Measurements from ENCODE around the gene OGG1. TPM values are rescaled to one million over a fixed set of nuclear protein-coding genes. Genes with fewer than 3 reads are reported as not detected.
A peak's percentile ranks its signal among the peaks of the same experiment; 100 is the strongest.

The OGG1 gene
- total and polyA plus RNA-seq, 4 experiments from 2014 or later, result 29.2 to 46.9 (median 35.9) TPM

DNA sequence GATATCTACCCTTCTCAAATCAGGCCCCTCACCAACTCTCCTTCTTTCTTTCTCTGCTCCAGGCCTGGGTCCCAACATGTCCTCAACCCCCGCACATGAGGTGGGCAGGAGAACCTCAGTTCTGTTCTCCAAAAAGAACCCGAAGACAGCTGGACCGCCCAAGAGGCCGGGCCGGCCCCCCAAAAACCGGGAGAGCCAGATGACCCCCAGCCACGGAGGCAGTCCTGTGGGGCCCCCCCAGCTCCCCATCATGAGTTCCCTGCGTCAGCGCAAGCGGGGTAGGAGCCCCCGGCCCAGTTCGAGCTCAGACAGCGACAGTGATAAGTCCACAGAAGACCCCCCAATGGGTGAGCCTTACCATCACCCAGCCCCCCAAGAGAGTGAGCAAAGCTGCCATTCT, 5.6 kb upstream of the OGG1 start:
- H3K27ac ChIP-seq (ENCODE audit: low read depth, low read length), result no peak overlapping the region
- H3K27me3 ChIP-seq (ENCODE audit: insufficient read depth, low read length), result no peaks in the 10 kb centered on the region
- H3K27ac Mint-ChIP-seq, result peak overlapping the region in 2 of 7 donors; percentile 53 to 60
- H3K36me3 Mint-ChIP-seq, result peaks cover 45 to 87% of the 10 kb centered on the region in 2 donors
- H3K9me3 Mint-ChIP-seq, result no peaks in the 10 kb centered on the region
- H3K27me3 Mint-ChIP-seq, result no peaks in the 10 kb centered on the region
- CTCF ChIA-PET (ENCODE audit: partially characterized antibody), result interaction anchor here (2.4 kb wide), 1 partner anchor 17 kb away, joined by 11 read pairs; no protein-coding TSS in a partner anchor
- POLR2A ChIA-PET (ENCODE audit: partially characterized antibody), result interaction anchor here (1.0 to 6.0 kb wide), 3 partner anchors 12 to 95 kb away, joined by 3 to 34 read pairs (median 6); partner anchors contain the start of genes ARPC4, BRPF1, MTMR14 and TADA3
- no peak overlapping the region for H3K4me3 Mint-ChIP-seq
- peaks cover under 1 to 7% (median 2%) of the 10 kb centered on the region in 4 donors for H3K4me1 Mint-ChIP-seq
- no peaks in the 10 kb centered on the region for H3K9me3 ChIP-seq (ENCODE audit: control insufficient read depth in 1 of 2, low read length in 2 of 2)
- peaks cover 2% of the 10 kb centered on the region for H3K4me1 ChIP-seq (ENCODE audit: insufficient read depth, low read length)
- no peak for DNase-seq
- H3K4me3 ChIP-seq (ENCODE audit: low read length in 2 of 2), result no peak overlapping the region
- intact Hi-C loops (cut with micrococcal nuclease), result no loop called here
- H3K36me3 ChIP-seq (ENCODE audit: insufficient read depth, low read length), result peaks cover 82% of the 10 kb centered on the region

DNA sequence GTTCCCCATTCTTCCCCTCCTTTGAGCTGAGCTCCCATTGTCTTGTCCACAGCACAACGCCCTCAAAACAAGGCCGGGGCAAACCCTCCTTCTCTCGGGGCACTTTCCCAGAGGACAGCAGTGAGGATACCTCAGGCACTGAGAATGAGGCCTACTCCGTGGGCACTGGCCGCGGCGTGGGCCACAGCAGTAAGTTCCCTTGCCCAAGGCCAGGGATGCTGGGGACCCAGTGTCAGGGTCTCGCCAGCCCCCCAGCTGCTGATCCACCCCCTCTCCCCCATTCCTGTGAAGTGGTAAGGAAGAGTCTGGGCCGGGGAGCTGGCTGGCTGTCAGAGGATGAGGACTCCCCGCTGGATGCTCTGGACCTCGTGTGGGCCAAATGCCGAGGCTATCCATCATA, 4.2 kb upstream of the OGG1 start:
- Mint-ChIP-seq H3K4me1 (peaks cover 5 to 21% (median 12%) of the 10 kb centered on the region in 4 donors), H3K36me3 (peaks cover 37 to 86% of the 10 kb centered on the region in 2 donors), H3K27ac (peak overlapping the region in 1 of 7 donors; percentile 4), H3K4me3 (no peak overlapping the region), H3K27me3 (no peaks in the 10 kb centered on the region), H3K9me3 (no peaks in the 10 kb centered on the region)
- POLR2A ChIA-PET (ENCODE audit: partially characterized antibody), result interaction anchor here (1.6 to 6.0 kb wide), 2 partner anchors 13 to 47 kb away, joined by 6 to 34 read pairs; partner anchors contain the start of genes ARPC4, BRPF1 and TADA3
- H3K27ac ChIP-seq (ENCODE audit: low read depth, low read length), result no peak overlapping the region
- H3K27me3 ChIP-seq (ENCODE audit: insufficient read depth, low read length), result no peaks in the 10 kb centered on the region
- CTCF ChIA-PET (ENCODE audit: partially characterized antibody), result interaction anchor here (2.4 kb wide), 1 partner anchor 18 kb away, joined by 11 read pairs; no protein-coding TSS in a partner anchor
- intact Hi-C loops (cut with micrococcal nuclease), result no loop called here
- H3K4me1 ChIP-seq (ENCODE audit: insufficient read depth, low read length), result peaks cover 11% of the 10 kb centered on the region
- H3K36me3 ChIP-seq (ENCODE audit: insufficient read depth, low read length), result peaks cover 69% of the 10 kb centered on the region
- no peak for DNase-seq
- no peaks in the 10 kb centered on the region for H3K9me3 ChIP-seq (ENCODE audit: control insufficient read depth in 1 of 2, low read length in 2 of 2)
- H3K4me3 ChIP-seq (ENCODE audit: low read length in 2 of 2), result no peak overlapping the region

DNA sequence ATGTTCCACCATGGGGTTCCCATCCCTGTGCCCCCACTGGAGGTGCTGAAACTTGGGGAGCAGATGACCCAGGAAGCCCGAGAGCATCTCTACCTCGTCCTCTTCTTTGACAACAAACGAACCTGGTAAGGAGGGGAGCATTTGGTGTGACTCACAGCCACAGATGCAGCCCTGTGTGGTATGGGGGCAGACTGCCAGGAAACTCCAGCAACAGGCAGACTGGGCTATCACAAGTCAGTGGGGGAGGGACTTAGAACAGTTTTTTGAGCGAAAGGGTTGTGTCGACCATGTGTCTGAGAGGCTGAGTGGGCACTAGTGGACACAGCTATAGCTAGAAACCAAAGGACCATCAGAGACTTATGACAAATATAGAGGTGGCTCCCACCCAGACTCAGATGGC, 3.4 kb upstream of the OGG1 start:
- no peaks in the 10 kb centered on the region for H3K27me3 ChIP-seq (ENCODE audit: insufficient read depth, low read length)
- H3K36me3 ChIP-seq (ENCODE audit: insufficient read depth, low read length), result peaks cover 61% of the 10 kb centered on the region
- POLR2A ChIA-PET (ENCODE audit: partially characterized antibody), result interaction anchor here (6.0 kb wide), 1 partner anchor 14 kb away, joined by 34 read pairs; the partner anchor contains the start of gene BRPF1
- Mint-ChIP-seq H3K4me1 (peaks cover 8 to 29% (median 20%) of the 10 kb centered on the region in 4 donors), H3K27ac (peak overlapping the region in 3 of 7 donors; percentile 4 to 96 (median 7)), H3K4me3 (no peak overlapping the region), H3K27me3 (no peaks in the 10 kb centered on the region), H3K9me3 (no peaks in the 10 kb centered on the region), H3K36me3 (peaks cover 37 to 81% of the 10 kb centered on the region in 2 donors)
- no peak for DNase-seq
- no peaks in the 10 kb centered on the region for H3K9me3 ChIP-seq (ENCODE audit: control insufficient read depth in 1 of 2, low read length in 2 of 2)
- peaks cover 19% of the 10 kb centered on the region for H3K4me1 ChIP-seq (ENCODE audit: insufficient read depth, low read length)
- no peak overlapping the region for H3K4me3 ChIP-seq (ENCODE audit: low read length in 2 of 2)
- CTCF ChIA-PET (ENCODE audit: partially characterized antibody), result interaction anchor here (1.8 kb wide), 1 partner anchor 11 kb away, joined by 5 read pairs; no protein-coding TSS in a partner anchor
- no peak overlapping the region for H3K27ac ChIP-seq (ENCODE audit: low read depth, low read length)
- intact Hi-C loops (cut with micrococcal nuclease), result no loop called here

DNA sequence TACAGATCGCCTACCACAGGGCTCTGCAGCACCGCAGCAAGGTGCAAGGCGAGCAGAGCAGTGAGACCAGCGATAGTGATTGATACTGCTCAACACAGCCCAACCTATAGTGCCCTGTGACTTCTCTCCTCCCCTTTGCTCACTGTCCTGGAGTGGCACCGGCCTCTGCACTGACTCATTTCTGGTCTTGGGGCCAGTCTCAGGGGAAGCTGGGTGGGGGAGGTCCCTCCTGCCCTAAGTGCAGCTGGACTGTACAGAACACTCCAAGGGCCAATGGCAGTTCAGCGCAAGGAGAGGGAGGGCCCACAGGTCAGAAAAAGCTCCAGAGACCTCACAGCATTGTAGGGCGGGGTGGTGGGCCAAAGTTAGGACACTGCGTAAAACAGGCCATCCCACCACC, 2.5 kb upstream of the OGG1 start:
- POLR2A ChIA-PET (ENCODE audit: partially characterized antibody), result interaction anchor here (4.1 kb wide), 1 partner anchor 46 kb away, joined by 52 read pairs; the partner anchor contains the start of genes ARPC4 and TADA3
- peak overlapping the region in 2 of 8 donors; percentile 30 to 41 for H3K4me3 Mint-ChIP-seq

DNA sequence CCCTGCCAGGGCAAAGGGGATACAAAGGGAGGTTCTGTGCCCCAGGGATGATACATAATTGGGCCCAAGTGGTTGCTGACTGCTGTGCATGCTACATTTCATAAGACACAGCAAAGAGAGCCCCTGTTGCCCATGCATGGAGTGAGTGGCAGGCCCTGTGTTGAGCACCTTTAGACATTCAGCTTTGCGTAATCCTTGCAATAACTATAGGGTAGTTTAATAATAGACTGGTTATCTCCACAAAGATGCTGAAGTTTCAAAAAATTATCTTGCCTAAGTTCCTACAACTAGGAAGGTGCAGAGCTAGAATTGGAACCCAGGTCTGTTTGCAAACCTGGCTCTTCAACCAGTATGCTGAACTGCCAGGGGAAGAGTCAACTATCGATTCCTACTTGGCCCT, 1.7 kb upstream of the OGG1 start:
- H3K36me3 ChIP-seq (ENCODE audit: insufficient read depth, low read length), result peaks cover 54% of the 10 kb centered on the region
- no peaks in the 10 kb centered on the region for H3K27me3 Mint-ChIP-seq
- no peak overlapping the region for H3K4me3 ChIP-seq (ENCODE audit: low read length in 2 of 2)
- H3K9me3 ChIP-seq (ENCODE audit: control insufficient read depth in 1 of 2, low read length in 2 of 2), result no peaks in the 10 kb centered on the region
- H3K27ac ChIP-seq (ENCODE audit: low read depth, low read length), result no peak overlapping the region
- H3K27ac Mint-ChIP-seq, result peak overlapping the region in 3 of 7 donors; percentile 19 to 96 (median 37)
- intact Hi-C loops (cut with micrococcal nuclease), result no loop called here
- ChIA-PET POLR2A (ENCODE audit: partially characterized antibody) (interaction anchor here (1.3 to 4.1 kb wide), 2 partner anchors 11 to 45 kb away, joined by 3 to 52 read pairs; partner anchors contain the start of genes ARPC4 and TADA3), CTCF (ENCODE audit: partially characterized antibody) (interaction anchor here (1.2 to 3.2 kb wide), 2 partner anchors 16 to 45 kb away, joined by 3 to 17 read pairs; partner anchors contain the start of genes ARPC4 and BRPF1)
- H3K9me3 Mint-ChIP-seq, result no peaks in the 10 kb centered on the region
- no peak for DNase-seq
- H3K4me3 Mint-ChIP-seq, result peak overlapping the region in 1 of 8 donors; percentile 21
- H3K36me3 Mint-ChIP-seq, result peaks cover 33 to 76% of the 10 kb centered on the region in 2 donors
- no peaks in the 10 kb centered on the region for H3K27me3 ChIP-seq (ENCODE audit: insufficient read depth, low read length)
- H3K4me1 Mint-ChIP-seq, result peaks cover 17 to 39% (median 29%) of the 10 kb centered on the region in 4 donors
- peaks cover 29% of the 10 kb centered on the region for H3K4me1 ChIP-seq (ENCODE audit: insufficient read depth, low read length)

More for the DNA sequence above, 2.5 kb upstream of the OGG1 start:
- DNase-seq, result no peak
- no peaks in the 10 kb centered on the region for H3K27me3 ChIP-seq (ENCODE audit: insufficient read depth, low read length)
- H3K27ac ChIP-seq (ENCODE audit: low read depth, low read length), result no peak overlapping the region
- H3K9me3 ChIP-seq (ENCODE audit: control insufficient read depth in 1 of 2, low read length in 2 of 2), result no peaks in the 10 kb centered on the region
- H3K36me3 ChIP-seq (ENCODE audit: insufficient read depth, low read length), result peaks cover 60% of the 10 kb centered on the region
- peaks cover 29% of the 10 kb centered on the region for H3K4me1 ChIP-seq (ENCODE audit: insufficient read depth, low read length)
- H3K9me3 Mint-ChIP-seq, result no peaks in the 10 kb centered on the region
- H3K4me3 ChIP-seq (ENCODE audit: low read length in 2 of 2), result no peak overlapping the region
- peaks cover 17 to 38% (median 29%) of the 10 kb centered on the region in 4 donors for H3K4me1 Mint-ChIP-seq
- no peaks in the 10 kb centered on the region for H3K27me3 Mint-ChIP-seq
- H3K27ac Mint-ChIP-seq, result peak overlapping the region in 1 of 7 donors; percentile 96
- intact Hi-C loops (cut with micrococcal nuclease), result no loop called here
- peaks cover 38 to 82% of the 10 kb centered on the region in 2 donors for H3K36me3 Mint-ChIP-seq
- CTCF ChIA-PET (ENCODE audit: partially characterized antibody), result interaction anchor here (1.2 to 3.2 kb wide), 3 partner anchors 12 to 46 kb away, joined by 3 to 17 read pairs (median 5); partner anchors contain the start of genes ARPC4 and BRPF1

DNA sequence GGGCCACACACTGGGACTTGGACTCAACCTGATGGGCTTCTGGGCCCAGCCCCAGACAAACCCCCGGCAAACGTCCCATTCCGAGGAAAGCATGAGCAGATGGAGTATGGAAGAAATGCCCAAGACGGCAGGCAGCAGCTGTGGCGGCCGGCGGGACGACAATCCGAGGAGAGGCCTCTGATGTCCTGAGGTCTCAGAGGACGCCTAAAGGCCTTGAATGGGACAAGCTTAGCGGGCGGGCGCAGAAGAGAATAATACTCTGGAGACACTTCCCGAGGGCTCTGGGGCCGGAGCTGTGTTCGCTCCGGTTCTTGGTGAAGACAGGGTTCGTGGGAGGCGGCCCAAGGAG, 482 bp upstream of the OGG1 start:
- DNase-seq, result peak in 1 of 5 donors; percentile 5
- peak overlapping the region; percentile 88 to 98 (median 96) for H3K4me3 Mint-ChIP-seq
- H3K36me3 Mint-ChIP-seq, result peaks cover 30 to 68% of the 10 kb centered on the region in 2 donors
- H3K9me3 Mint-ChIP-seq, result no peaks in the 10 kb centered on the region
- H3K27ac Mint-ChIP-seq, result peak overlapping the region; percentile 93 to 98 (median 95)
- peaks cover 33% of the 10 kb centered on the region for H3K4me1 ChIP-seq (ENCODE audit: insufficient read depth, low read length)
- POLR2A ChIA-PET (ENCODE audit: partially characterized antibody), result interaction anchor here (0.9 to 4.1 kb wide), 15 partner anchors 10 to 352 kb away, joined by 3 to 60 read pairs (median 8); partner anchors contain the start of genes ARPC4, BRPF1, CAMK1 and CRELD1
- no peaks in the 10 kb centered on the region for H3K27me3 ChIP-seq (ENCODE audit: insufficient read depth, low read length)
- no peaks in the 10 kb centered on the region for H3K9me3 ChIP-seq (ENCODE audit: control insufficient read depth in 1 of 2, low read length in 2 of 2)
- intact Hi-C loops (cut with micrococcal nuclease), result loop anchor here (1.0 kb wide), 5 partner anchors 18 to 184 kb away; partner anchors contain the start of genes BRPF1, CRELD1, MTMR14 and TADA3
- CTCF ChIA-PET (ENCODE audit: partially characterized antibody), result interaction anchor here (0.8 to 3.2 kb wide), 6 partner anchors 9 to 60 kb away, joined by 3 to 17 read pairs (median 4); partner anchors contain the start of genes BRPF1 and TTLL3
- peak overlapping the region; percentile 58 to 92 for H3K4me3 ChIP-seq (ENCODE audit: low read length in 2 of 2)
- no peaks in the 10 kb centered on the region for H3K27me3 Mint-ChIP-seq
- H3K27ac ChIP-seq (ENCODE audit: low read depth, low read length), result peak overlapping the region; percentile 59
- H3K4me1 Mint-ChIP-seq, result peaks cover 19 to 47% (median 33%) of the 10 kb centered on the region in 4 donors
- H3K36me3 ChIP-seq (ENCODE audit: insufficient read depth, low read length), result peaks cover 44% of the 10 kb centered on the region
